GM23338 (cell line): ENCODE measurements around the gene CCNL1.

Experiments used
- CREB1 ChIP-seq: fragments of 250-450 bp; sonication (Bioruptor Pico); IDR thresholded peaks from 2 replicates; pipeline ENCODE4 v1.5.0; 2020; ENCODE audit warnings: low read depth, mild to moderate bottlenecking, moderate library complexity
- CTCF ChIP-seq, 2 experiments: fragments of 200-600 bp in 1 of 2; sonication (generic) in 1 of 2; conservative IDR thresholded peaks; 2 replicates each; pipeline versions ENCODE4 v1.5.1 to v1.6.1; 2016 to 2017; ENCODE audit warnings: antibody characterized with exemption in 2 of 2, low read depth in 2 of 2, mild to moderate bottlenecking in 2 of 2, moderate library complexity in 1 of 2
- EZH2 ChIP-seq: fragments of 200-600 bp; sonication (generic); IDR thresholded peaks from one replicate; pipeline ENCODE4 v1.8.0; 2017; ENCODE audit warnings: antibody characterized with exemption, mild to moderate bottlenecking, low read depth; ENCODE audit not compliant: unreplicated experiment
- EZH2phosphoT487 ChIP-seq: fragments of 200-600 bp; sonication (generic); IDR thresholded peaks from one replicate; pipeline ENCODE4 v1.8.1; 2018; ENCODE audit warnings: antibody characterized with exemption; ENCODE audit not compliant: unreplicated experiment
- NANOG ChIP-seq: IDR thresholded peaks from 2 replicates; pipeline ENCODE4 v1.6.1; 2016; ENCODE audit warnings: antibody characterized with exemption, borderline replicate concordance
- REST ChIP-seq: IDR thresholded peaks from one replicate; pipeline ENCODE4 v1.6.1; 2018; ENCODE audit warnings: antibody characterized with exemption; ENCODE audit not compliant: unreplicated experiment
- ZNF331 ChIP-seq: fragments of 250-450 bp; sonication (Bioruptor Pico); IDR thresholded peaks from 2 replicates; pipeline ENCODE4 v1.5.0; 2020; ENCODE audit warnings: low read depth, mild to moderate bottlenecking, moderate library complexity

GRCh38 chr3:157126365-157126764 lies 33.6 kb downstream of the CCNL1 start:
- TF ChIP-seq CTCF (conservative IDR thresholded peaks at IDR 0.05; ENCODE audit: low read depth in 2 of 2) (no peak), EZH2phosphoT487 (no peak), CREB1 (CRISPR knock-in tag) (no peak), EZH2 (no peak), ZNF331 (CRISPR knock-in tag) (no peak), REST (no peak), NANOG (no peak)
